Mesothelial cell of epicardium (in vitro differentiated cells): ENCODE data around the gene PCDHGA2. TPM values are rescaled to one million over a fixed set of nuclear protein-coding genes. Genes with fewer than 3 reads are reported as not detected.
"Not testable (repeated sequence)": the region's sequence is repeated elsewhere in the genome, so short reads cannot be mapped to it uniquely, and the experiment has no call there.

Experiments used
- DNase-seq, 2 experiments: peaks; one replicate each; pipeline ENCODE4 v3.0.0; 2021; ENCODE audit warnings: low spot score in 2 of 2; ENCODE audit not compliant: unreplicated experiment in 2 of 2
- H3K27ac Mint-ChIP-seq: 2 replicates; pipeline ENCODE4 v1.8.0; 2021; ENCODE audit warnings: mixed read lengths
- H3K27me3 Mint-ChIP-seq: 2 replicates; pipeline ENCODE4 v1.8.0; 2021; ENCODE audit warnings: low read depth, mixed read lengths
- H3K36me3 Mint-ChIP-seq: 2 replicates; pipeline ENCODE4 v1.8.0; 2021; ENCODE audit warnings: mixed read lengths
- H3K4me1 Mint-ChIP-seq: 2 replicates; pipeline ENCODE4 v1.8.0; 2021; ENCODE audit warnings: mixed read lengths
- H3K4me3 Mint-ChIP-seq: 2 replicates; pipeline ENCODE4 v1.8.0; 2021; ENCODE audit warnings: mild to moderate bottlenecking, moderate library complexity, mixed read lengths
- H3K9me3 Mint-ChIP-seq: 2 replicates; pipeline ENCODE4 v1.8.0; 2021; ENCODE audit warnings: mixed read lengths
- CTCF ChIP-seq: fragments of 200-600 bp; sonication (generic); IDR thresholded peaks from one replicate; pipeline ENCODE4 v1.5.0; 2021; ENCODE audit warnings: antibody characterized with exemption; ENCODE audit not compliant: unreplicated experiment
- total RNA-seq: library from RNA; stranded (reverse); gene quantifications from 3 replicates; pipeline ENCODE4 v1.2.1, GENCODE V29; 2021

The PCDHGA2 gene
- total RNA-seq, 1 donor from 2014 or later: 0.11 TPM

- Mint-ChIP-seq H3K9me3 (peaks cover 73% of the 10 kb centered on the region), H3K27ac (no peak overlapping the region)
These were observed 33.3 kb downstream of the PCDHGA2 start for GRCh38 chr5:141371572-141372475.

GRCh38 chr5:141373673-141374317 is 35.2 kb downstream of the PCDHGA2 start, which contains the start of gene PCDHGA6:
PCDHGA6 (plus strand) TSS chr5:141373891; CDS start chr5:141374084, 193 bp downstream.
- H3K4me1 Mint-ChIP-seq: no peaks in the 10 kb centered on the region
- H3K36me3 Mint-ChIP-seq: peaks cover 14% of the 10 kb centered on the region
- TF ChIP-seq CTCF: no peak
- no peak within 1 kb of the TSS for H3K4me3 Mint-ChIP-seq
- peaks cover 68% of the 10 kb centered on the region for H3K9me3 Mint-ChIP-seq
- H3K27me3 Mint-ChIP-seq: no peaks in the 10 kb centered on the region
- H3K27ac Mint-ChIP-seq: no peak within 1 kb of the TSS
- DNase-seq: no peak

More at GRCh38 chr5:141371572-141372475, 33.3 kb downstream of the PCDHGA2 start:
- Mint-ChIP-seq H3K36me3 (peaks cover 14% of the 10 kb centered on the region), H3K4me1 (no peaks in the 10 kb centered on the region), H3K4me3 (no peak overlapping the region), H3K27me3 (no peaks in the 10 kb centered on the region)
- TF ChIP-seq CTCF: no peak
- DNase-seq: no peak

- Mint-ChIP-seq H3K4me3 (no peak overlapping the region), H3K9me3 (peaks cover 69% of the 10 kb centered on the region), H3K36me3 (peaks cover 14% of the 10 kb centered on the region), H3K27ac (no peak overlapping the region), H3K27me3 (no peaks in the 10 kb centered on the region), H3K4me1 (no peaks in the 10 kb centered on the region)
- no peak for DNase-seq
- no peak for TF ChIP-seq CTCF
These were observed 36.1 kb downstream of the PCDHGA2 start for GRCh38 chr5:141374627-141375026.

- DNase-seq, H3K4me1 Mint-ChIP-seq, H3K27ac Mint-ChIP-seq, H3K27me3 Mint-ChIP-seq, H3K4me3 Mint-ChIP-seq: not testable (repeated sequence)
- Mint-ChIP-seq H3K9me3 (peaks cover 66% of the 10 kb centered on the region), H3K36me3 (peaks cover 14% of the 10 kb centered on the region)
These were observed 37.0 kb downstream of the PCDHGA2 start for GRCh38 chr5:141375444-141376155.

- Mint-ChIP-seq H3K27me3 (no peaks in the 10 kb centered on the region), H3K36me3 (peaks cover 8% of the 10 kb centered on the region), H3K4me1 (no peaks in the 10 kb centered on the region), H3K9me3 (peaks cover 67% of the 10 kb centered on the region), H3K4me3 (no peak within 1 kb of the TSS), H3K27ac (no peak within 1 kb of the TSS)
- no peak for DNase-seq
- TF ChIP-seq CTCF: no peak
These were observed 44.1 kb downstream of the PCDHGA2 start, which contains the start of gene PCDHGA7 for GRCh38 chr5:141382469-141383294. PCDHGA7 (plus strand) TSS chr5:141382742; CDS start chr5:141382900, 158 bp downstream.
